Stomach (tissue), 4 donors: ENCODE results near the gene CBX2.

Experiments
- CTCF ChIP-seq, 7 experiments: fragments of 450-650 bp in 4 of 7; fragments of 200-600 bp in 3 of 7; sonication (generic) in 3 of 7; IDR thresholded peaks; one replicate each; pipeline ENCODE4 v1.5.1; 2016 to 2019; ENCODE audit warnings: antibody characterized with exemption in 7 of 7, control low read depth in 2 of 7, mild to moderate bottlenecking in 1 of 7
- EP300 ChIP-seq: sonication (generic); formaldehyde crosslinking; IDR thresholded peaks from one replicate; pipeline ENCODE4 v1.6.1; 2017; ENCODE audit warnings: antibody characterized with exemption
- POLR2A ChIP-seq, 4 donors: fragments of 450-650 bp; IDR thresholded peaks; one replicate each; pipeline ENCODE4 v1.6.1; 2016; ENCODE audit warnings: antibody characterized with exemption in 4 of 4, control low read depth in 2 of 4, mild to moderate bottlenecking in 1 of 4, moderate library complexity in 1 of 4
- POLR2AphosphoS5 ChIP-seq, 3 donors: sonication (generic); formaldehyde crosslinking; IDR thresholded peaks; one replicate each; pipeline ENCODE4 v1.6.1; 2016; ENCODE audit warnings: antibody characterized with exemption in 3 of 3

- no peak for TF ChIP-seq POLR2A (IDR thresholded peaks at IDR 0.05)
- no peak for TF ChIP-seq CTCF (IDR thresholded peaks at IDR 0.05)
- no peak for TF ChIP-seq EP300
- no peak for TF ChIP-seq POLR2AphosphoS5 (IDR thresholded peaks at IDR 0.05)
These were observed 40.2 kb downstream of the CBX2 start for GRCh38 chr17:79818026-79818758.
